NK-92 treated with Interleukin-12 subunit alpha and Interleukin-12 subunit beta, amount 100 ng/mL, for 24 hours (cell line): ENCODE measurements around the gene VTN.

ENCODE experiments used
- DNase-seq: peaks from one replicate; lab custom pipeline; 2025; lab: John Stamatoyannopoulos, UW

The VTN gene

GRCh38 chr17:28395426-28395825 lies 25.3 kb upstream of the VTN start:
- DNase-seq, result no peak

GRCh38 chr17:28394337-28395116 lies 24.4 kb upstream of the VTN start:
- DNase-seq, result no peak

- no peak for DNase-seq
Observed at GRCh38 chr17:28392491-28392890, 22.4 kb upstream of the VTN start.

GRCh38 chr17:28391401-28391800 lies 21.3 kb upstream of the VTN start:
- DNase-seq, result no peak

DNA sequence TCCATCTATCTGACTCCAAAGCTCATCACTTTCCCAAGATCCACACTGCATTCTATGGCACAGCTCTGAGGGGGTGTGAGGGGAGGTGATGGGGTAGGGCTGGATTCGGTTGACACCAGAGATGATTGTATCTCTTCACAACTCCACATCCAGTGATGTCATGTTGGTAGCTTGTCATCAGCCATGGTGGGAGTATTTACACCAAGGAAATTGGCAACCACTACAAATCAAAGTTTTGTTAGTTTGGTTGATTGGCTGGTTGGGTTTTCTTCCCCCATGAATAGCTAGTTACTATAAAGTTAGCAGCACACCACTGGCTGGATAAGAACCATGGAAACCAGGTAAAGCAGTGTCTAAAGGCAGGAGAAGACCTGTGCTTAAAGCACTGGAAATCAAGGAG lies 20.9 kb upstream of the VTN start:
- no peak for DNase-seq

GRCh38 chr17:28390563-28390962 lies 20.5 kb upstream of the VTN start:
- DNase-seq, result no peak

DNA sequence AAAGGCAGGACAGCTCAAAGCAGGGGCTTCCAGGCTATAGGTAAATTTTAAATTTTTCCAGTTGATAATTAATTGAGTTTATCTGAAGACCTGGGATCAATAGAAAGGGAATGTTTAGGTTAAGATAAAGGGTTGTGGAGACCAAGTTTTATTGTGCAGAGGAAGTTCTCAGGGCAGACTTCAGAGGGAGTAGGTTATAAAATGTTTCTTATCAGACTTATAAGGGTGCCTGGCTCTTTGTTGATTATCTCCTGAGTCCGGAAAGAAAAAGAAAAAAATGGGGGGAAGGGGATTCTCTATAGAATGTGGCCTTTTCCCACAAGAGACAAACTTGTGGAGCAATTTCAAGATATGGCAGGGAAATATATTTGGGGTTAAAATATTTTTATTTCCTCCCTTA lies 20.0 kb upstream of the VTN start:
- no peak for DNase-seq

DNA sequence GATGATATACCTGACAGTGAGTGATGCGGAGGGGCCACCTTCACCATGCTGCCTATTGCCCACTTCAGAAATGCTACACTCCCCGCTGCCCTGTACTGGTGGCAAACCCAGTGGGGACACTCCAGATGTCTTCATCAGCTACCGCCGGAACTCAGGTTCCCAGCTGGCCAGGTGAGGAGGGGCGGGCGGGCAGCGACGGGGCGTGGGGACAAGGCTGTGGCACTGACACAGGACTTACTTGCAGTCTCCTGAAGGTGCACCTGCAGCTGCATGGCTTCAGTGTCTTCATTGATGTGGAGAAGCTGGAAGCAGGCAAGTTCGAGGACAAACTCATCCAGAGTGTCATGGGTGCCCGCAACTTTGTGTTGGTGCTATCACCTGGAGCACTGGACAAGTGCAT lies 18.0 kb upstream of the VTN start:
- DNase-seq, result no peak

DNA sequence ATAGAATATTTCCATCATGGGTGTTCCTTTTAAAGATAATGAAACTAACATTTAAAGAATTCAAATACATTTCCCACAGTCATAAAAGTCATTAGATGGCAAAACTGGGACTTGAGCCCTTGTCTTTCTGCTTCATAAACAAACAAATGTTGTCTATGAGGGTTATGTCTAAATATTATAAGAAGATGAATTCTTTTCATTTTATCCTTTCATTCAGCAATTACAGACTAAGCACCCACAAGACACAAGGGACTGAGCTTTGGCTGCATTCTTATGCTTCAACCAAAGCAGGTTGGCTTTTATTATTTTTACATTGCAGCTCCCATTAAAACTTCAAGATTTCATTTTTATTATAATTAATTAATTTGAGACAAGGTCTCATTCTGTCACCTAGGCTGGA lies 16.3 kb upstream of the VTN start:
- no peak for DNase-seq

GRCh38 chr17:28385406-28385805 lies 15.3 kb upstream of the VTN start:
- DNase-seq, result no peak

DNA sequence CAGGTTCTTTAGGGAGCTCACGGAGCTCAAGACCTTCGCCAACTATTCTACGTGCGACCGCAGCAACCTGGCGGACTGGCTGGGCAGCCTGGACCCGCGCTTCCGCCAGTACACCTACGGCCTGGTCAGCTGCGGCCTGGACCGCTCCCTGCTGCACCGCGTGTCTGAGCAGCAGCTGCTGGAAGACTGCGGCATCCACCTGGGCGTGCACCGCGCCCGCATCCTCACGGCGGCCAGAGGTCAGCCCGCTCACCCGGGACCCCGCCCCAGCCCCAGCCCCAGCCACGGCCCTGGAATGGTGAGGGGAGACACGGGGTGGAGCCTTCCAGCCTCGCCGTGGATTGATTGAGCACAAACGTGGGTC lies 14.9 kb upstream of the VTN start:
- no peak for DNase-seq

GRCh38 chr17:28384281-28385036 lies 14.4 kb upstream of the VTN start:
- DNase-seq, result no peak

GRCh38 chr17:28381141-28381825 lies 11.2 kb upstream of the VTN start:
- no peak for DNase-seq

GRCh38 chr17:28379814-28380801 lies 10.0 kb upstream of the VTN start:
- DNase-seq, result no peak

GRCh38 chr17:28372945-28373274 lies 2.8 kb upstream of the VTN start:
- no peak for DNase-seq

GRCh38 chr17:28372203-28372944 lies 2.3 kb upstream of the VTN start:
- no peak for DNase-seq

DNA sequence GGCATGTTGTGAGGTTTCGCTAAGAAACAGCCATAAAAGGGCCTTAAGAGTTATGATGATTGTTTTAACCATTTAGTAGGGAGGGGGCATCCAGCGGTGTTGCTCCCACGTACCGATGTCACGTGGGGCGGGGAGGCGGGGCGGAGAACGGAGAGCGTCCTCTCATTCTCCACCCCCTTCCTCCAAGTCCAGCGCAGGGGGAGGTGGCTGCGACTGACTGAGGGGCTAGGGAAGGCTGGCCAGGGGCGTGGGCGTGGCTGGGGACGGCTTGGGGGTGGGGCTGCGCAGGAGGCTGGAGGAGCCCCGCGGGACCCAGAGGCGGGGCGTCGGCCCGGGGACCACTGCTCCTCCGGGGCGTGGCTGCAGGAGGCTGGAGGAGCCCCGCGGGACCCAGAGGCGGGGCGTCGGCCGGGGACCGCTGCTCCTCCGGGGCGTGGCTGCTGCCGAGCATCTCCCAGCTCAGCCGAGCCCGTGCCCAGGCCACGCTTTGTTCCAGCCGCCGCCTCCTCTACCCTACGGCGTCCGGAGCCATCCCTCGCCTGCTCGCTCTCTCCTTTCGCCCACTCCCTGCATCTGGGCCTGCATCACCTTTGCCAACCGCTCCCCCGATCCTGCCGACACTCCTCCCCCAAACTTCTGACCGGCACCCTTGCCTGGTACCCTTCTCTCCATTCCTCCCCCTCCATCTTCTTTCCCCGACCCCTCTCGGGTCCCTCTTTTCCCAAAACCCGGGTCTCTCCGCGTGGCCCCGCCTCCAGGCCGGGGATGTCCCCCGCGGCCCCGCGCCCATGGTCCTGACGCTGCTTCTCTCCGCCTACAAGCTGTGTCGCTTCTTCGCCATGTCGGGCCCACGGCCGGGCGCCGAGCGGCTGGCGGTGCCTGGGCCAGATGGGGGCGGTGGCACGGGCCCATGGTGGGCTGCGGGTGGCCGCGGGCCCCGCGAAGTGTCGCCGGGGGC lies 1.4 kb upstream of the VTN start, which contains the start of gene SARM1:
TSS of gene SARM1 (plus strand) at position 450 of the 958 bp plus-strand sequence. CDS start at position 789, 339 bp downstream.
- DNase-seq, result peak; percentile 92

DNA sequence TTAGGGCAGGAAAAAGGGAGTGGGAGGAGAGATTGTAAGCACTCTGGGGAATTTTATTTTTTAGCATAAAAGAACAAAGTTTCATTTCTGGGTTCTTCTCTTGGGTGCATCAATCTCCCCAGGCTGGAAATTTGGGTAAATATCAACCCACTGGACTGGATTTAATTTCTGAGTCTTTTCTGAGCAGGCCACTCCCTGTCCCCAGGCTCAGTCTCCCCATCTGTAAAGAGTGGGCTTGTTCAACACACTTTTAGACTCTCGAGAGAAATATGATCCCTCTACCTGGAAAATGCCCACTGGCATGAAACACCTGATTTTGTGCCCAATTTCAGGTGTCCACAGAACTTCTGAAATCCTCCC lies 617 bp upstream of the VTN start:
- DNase-seq, result no peak

- DNase-seq, result no peak
Observed at GRCh38 chr17:28369684-28370034, 448 bp downstream of the VTN start.
